ENCODE data around the gene PGBD5.
"Not testable (repeated sequence)": the region's sequence is repeated elsewhere in the genome, so short reads cannot be mapped to it uniquely, and the experiment has no call there.

Gene PGBD5

GRCh38 chr1:230424391-230425251 lies 1.5 kb downstream of the PGBD5 start:
- DNase-seq (ENCODE audit: low read depth): no peak

- DNase-seq (ENCODE audit: low read depth): no peak
Observed at GRCh38 chr1:230423951-230424350, 2.2 kb downstream of the PGBD5 start.

- no peak for DNase-seq (ENCODE audit: low read depth)
Observed at GRCh38 chr1:230423261-230423660, 2.9 kb downstream of the PGBD5 start.

GRCh38 chr1:230422221-230422981 lies 3.7 kb downstream of the PGBD5 start:
- DNase-seq (ENCODE audit: low read depth): no peak

- DNase-seq (ENCODE audit: low read depth): no peak
Observed at GRCh38 chr1:230421481-230421880, 4.7 kb downstream of the PGBD5 start.

- not testable (repeated sequence) for DNase-seq (ENCODE audit: low read depth)
Observed at GRCh38 chr1:230420372-230420771, 5.8 kb downstream of the PGBD5 start.

GRCh38 chr1:230416430-230416829 lies 9.7 kb downstream of the PGBD5 start:
- no peak for DNase-seq (ENCODE audit: low read depth)

- no peak for DNase-seq (ENCODE audit: low read depth)
Observed at GRCh38 chr1:230415405-230416132, 10.6 kb downstream of the PGBD5 start.

- no peak for DNase-seq (ENCODE audit: low read depth)
Observed at GRCh38 chr1:230414694-230415093, 11.4 kb downstream of the PGBD5 start.

GRCh38 chr1:230414102-230414501 lies 12.0 kb downstream of the PGBD5 start:
- DNase-seq (ENCODE audit: low read depth): no peak

- DNase-seq (ENCODE audit: low read depth): no peak
Observed at GRCh38 chr1:230413061-230413460, 13.1 kb downstream of the PGBD5 start.

GRCh38 chr1:230408971-230409370 lies 17.2 kb downstream of the PGBD5 start:
- DNase-seq (ENCODE audit: low read depth): no peak

- no peak for DNase-seq (ENCODE audit: low read depth)
Observed at GRCh38 chr1:230407351-230407750, 18.8 kb downstream of the PGBD5 start.

- DNase-seq (ENCODE audit: low read depth): not testable (repeated sequence)
Observed at GRCh38 chr1:230406727-230407126, 19.4 kb downstream of the PGBD5 start.

GRCh38 chr1:230403442-230403841 lies 22.7 kb downstream of the PGBD5 start:
- no peak for DNase-seq (ENCODE audit: low read depth)

GRCh38 chr1:230401763-230402294 lies 24.3 kb downstream of the PGBD5 start:
- DNase-seq (ENCODE audit: low read depth): no peak

- no peak for DNase-seq (ENCODE audit: low read depth)
Observed at GRCh38 chr1:230401101-230401500, 25.0 kb downstream of the PGBD5 start.

- no peak for DNase-seq (ENCODE audit: low read depth)
Observed at GRCh38 chr1:230400007-230400344, 26.2 kb downstream of the PGBD5 start.

- no peak for DNase-seq (ENCODE audit: low read depth)
Observed at GRCh38 chr1:230399321-230400006, 26.7 kb downstream of the PGBD5 start.

- DNase-seq (ENCODE audit: low read depth): no peak
Observed at GRCh38 chr1:230398856-230399255, 27.3 kb downstream of the PGBD5 start.

- DNase-seq (ENCODE audit: low read depth): no peak
Observed at GRCh38 chr1:230396966-230397365, 29.2 kb downstream of the PGBD5 start.

GRCh38 chr1:230395932-230396331 lies 30.2 kb downstream of the PGBD5 start:
- no peak for DNase-seq (ENCODE audit: low read depth)
